ENCODE data around the gene MAPT.
"Not testable (repeated sequence)": the region's sequence is repeated elsewhere in the genome, so short reads cannot be mapped to it uniquely, and the experiment has no call there.

Gene MAPT

GRCh38 chr17:45931677-45932076 lies 37.3 kb downstream of the MAPT start:
- no peak for DNase-seq

GRCh38 chr17:45934044-45934979 lies 40.0 kb downstream of the MAPT start:
- DNase-seq: no peak

DNA sequence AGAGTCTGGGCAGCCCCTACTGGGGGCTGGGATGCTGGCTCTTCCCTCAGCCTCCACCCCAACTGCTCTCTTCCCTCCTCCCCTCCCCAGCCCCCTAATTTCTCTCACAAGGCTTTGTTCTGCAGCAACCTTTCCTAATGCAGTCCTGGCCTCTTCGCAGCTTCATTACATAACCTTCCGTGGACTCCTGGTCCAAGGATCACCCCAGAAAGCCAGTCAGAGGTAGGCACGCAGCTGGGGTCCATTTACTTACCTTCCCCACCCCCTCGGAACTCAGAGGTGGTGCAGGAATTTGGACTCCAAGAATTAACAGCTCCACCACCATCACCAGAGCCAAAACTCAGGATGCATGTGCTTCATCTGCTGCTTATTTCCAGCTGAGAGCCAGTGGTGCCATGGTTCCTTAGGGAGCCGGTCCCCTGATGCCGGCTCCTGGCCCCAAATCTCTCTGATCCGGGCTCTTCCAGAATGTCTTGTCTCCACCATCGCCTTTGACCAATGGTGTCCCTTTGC lies 40.9 kb downstream of the MAPT start:
- no peak for DNase-seq

- no peak for DNase-seq
Measured at GRCh38 chr17:45935710-45936509, 41.6 kb downstream of the MAPT start.

GRCh38 chr17:45936610-45937009 lies 42.3 kb downstream of the MAPT start:
- peak; percentile 85 for DNase-seq

DNA sequence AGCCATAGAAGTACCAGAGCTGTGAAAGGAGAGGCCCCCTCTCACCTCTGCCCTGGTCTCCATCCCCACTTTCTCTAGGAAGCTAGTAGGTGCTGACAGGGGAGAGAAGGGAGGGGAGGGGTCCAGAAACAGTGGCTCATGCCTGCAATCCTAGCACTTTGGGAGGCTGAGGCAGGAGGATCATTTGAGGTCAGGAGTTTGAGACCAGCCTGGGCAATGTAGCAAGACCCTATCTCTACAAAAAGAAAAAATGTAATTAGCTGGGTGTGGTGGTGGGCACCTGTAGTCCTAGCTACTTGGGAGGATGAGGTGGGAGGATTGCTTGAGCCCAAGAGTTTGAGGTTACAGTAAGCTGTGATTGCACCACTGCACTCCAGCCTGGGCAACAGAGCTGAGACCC lies 42.8 kb downstream of the MAPT start:
- DNase-seq: not testable (repeated sequence)

DNA sequence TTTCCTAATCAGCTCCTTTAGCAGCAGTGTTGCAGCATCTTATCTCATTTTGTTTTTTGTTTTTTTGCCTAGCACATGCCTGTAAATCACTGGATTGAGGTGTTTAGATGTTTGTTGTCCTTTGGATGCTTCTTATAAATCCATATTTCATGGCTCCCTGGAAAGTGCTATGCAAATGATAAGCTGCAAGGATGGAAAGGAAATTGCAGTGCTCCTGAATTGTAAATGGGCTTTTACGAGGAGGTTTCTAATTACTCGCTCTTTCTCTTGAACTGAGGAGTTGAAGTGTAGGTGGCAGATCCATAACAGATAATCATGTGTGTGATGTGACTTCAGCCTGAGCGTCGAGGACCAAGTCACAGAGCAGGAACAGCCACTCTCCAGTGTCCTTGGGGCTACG lies 45.0 kb downstream of the MAPT start:
- no peak for DNase-seq

- peak; percentile 38 for DNase-seq
Measured at GRCh38 chr17:45940293-45940692, 45.9 kb downstream of the MAPT start.

- DNase-seq: peak; percentile 72
Measured at GRCh38 chr17:45940826-45941225, 46.5 kb downstream of the MAPT start.

- DNase-seq: no peak
Measured at GRCh38 chr17:45941395-45941794, 47.0 kb downstream of the MAPT start.

GRCh38 chr17:45942284-45942683 lies 47.9 kb downstream of the MAPT start:
- DNase-seq: peak; percentile 90

DNA sequence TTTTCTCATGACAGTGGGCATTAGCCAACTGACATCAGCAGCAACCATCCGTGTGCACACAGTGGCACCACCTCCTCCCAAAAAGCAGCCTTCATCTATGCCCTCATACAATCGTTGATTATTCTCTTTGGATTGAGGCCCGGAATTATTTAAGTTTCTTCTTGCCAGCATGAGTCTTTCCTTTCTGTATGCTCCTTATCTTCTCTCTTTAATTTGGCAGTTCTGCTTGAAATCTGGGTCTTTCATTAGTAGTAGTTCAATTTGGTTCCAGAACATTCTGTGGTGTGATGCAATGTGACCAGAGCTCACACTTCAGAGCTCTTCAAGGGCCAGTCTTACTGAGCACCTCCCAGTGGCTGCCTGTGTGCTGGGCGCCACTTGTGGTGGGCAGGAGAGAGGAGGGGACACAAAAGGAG lies 52.5 kb downstream of the MAPT start:
- DNase-seq: no peak

DNA sequence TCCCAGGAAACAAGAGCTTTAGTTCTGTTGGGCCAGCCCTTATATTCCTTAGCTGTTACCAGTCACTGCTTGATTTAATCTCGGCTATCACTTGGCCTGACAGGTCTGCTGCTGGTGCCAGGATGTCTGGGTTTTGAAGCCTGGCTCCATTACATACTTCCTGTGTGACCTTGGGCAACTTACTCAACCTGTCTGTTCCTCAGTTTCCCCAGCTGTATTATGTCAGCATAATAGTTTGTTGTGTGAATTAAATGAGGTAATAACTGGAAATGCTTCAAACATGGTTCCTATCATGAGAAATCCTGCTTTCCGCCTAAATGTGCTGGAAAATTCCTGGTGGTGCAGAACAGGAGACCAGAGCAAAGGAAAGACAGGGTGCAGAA lies 54.1 kb downstream of the MAPT start:
- DNase-seq: no peak

DNA sequence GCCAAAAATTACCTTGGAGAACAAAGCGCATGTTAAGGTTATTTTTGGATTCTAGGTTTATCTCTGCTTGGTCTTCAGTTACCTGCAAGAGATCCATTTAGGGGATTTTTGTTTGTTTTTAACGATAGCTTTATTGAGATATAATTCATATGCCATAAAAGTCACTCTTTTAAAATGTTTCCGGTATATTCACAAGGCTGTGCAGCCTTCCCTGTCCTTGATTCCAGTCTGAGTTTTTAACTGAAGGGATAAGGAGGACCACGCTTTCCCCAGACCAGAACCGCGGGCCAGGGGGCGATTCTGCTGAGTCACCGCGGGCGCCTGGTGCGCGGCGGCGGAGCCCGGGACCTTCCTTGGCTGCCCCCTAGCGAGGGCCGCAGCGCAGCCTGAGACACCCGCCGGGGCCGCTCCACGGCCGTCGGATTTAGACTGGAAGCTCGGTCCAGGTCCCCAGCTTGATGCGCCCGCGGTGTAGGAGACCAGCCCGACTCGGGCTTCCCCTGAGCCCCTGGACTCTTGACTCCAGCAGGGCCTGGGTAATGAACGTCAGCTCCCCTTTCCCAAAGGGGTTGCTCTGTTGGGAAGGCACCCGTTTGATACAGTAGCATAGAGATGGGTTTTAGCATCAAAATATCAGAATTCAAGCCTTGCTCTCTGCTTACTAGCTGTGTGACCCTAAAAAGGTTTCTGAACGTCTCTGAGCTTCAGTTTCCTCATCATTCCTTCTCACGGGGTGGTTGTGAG lies 54.7 kb downstream of the MAPT start:
- DNase-seq: peak; percentile 44

GRCh38 chr17:45949755-45950320 lies 55.5 kb downstream of the MAPT start:
- no peak for DNase-seq

DNA sequence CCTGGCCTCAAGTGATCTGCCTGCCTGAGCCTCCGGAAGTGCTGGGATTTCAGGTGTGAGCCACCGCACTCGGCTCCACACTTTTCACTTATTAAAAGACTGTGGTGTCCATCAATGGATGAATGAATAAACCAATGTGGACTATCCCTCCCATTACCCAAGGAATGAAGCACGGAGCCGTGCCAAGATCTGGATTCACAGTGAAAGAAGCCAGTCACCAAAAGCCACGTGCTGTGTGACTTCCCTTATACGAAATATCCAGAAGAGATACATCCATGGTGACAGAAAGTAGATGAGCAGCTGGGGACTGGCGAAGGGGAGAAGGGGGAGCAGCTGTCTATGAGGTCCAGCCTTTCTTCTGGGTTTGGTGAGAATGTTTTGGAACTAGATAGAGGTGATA lies 56.5 kb downstream of the MAPT start:
- DNase-seq: no peak

DNA sequence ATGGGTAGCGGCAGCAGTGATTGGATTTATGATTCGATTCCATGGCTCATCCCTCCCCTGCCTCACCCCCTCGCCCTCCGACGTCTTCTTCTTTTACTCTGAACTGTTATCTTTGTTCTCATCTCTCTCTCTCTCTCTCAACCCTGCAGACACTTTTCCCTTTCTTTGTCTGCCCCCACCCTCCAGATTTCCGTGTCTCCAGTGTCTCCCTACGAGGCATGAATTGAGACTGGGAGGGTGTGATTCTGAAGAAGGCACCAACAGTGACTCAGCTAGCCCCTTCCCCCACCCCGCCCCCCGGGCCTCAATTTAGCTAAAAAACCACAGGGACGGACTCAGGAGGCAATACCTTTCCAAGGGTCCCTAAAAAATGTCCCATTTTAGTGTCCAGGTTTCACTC lies 57.0 kb downstream of the MAPT start:
- DNase-seq: no peak

DNA sequence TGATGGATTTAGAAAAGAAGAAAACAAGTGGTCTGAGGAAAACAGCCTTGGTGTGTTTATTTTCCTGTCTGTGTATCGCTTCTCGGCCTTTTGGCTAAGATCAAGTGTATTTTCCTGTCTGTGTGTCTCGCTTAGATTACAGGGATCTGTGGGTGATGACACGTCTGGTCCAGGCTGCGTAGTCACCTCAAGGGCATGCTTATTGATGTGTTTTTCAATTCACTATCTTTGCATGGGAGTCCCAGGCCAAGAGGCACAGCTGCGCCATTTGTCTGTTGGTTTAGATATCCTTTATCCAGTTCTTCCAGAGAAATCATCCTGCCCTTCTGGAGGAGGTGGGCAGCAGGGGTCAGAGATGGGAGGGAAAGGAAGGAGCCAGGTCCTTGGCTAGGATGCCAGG lies 57.6 kb downstream of the MAPT start:
- DNase-seq: no peak

DNA sequence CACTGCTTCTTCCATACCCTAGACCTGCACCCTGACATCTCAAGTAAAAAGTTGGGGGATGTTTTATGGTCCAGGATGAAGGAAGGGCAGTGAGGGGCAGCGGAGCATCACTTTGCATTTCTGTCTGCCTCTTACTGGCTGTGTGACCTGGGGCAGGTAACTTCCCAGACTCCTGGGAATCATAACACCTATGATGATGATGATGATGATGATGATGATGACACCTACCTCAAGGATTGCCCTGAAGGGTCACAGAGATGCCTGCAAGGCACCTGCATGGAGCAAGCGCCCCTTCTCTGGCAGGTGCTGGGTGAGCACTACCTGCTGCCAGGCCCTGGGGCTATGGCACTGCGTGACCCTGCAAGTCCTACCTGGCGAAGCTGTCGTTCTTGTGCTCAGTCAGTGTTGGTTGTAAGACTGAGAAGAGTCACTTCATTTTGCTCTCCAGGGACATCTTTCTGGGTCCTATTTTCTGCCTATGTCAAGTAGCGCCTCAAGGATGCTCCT lies 58.5 kb downstream of the MAPT start:
- no peak for DNase-seq

DNA sequence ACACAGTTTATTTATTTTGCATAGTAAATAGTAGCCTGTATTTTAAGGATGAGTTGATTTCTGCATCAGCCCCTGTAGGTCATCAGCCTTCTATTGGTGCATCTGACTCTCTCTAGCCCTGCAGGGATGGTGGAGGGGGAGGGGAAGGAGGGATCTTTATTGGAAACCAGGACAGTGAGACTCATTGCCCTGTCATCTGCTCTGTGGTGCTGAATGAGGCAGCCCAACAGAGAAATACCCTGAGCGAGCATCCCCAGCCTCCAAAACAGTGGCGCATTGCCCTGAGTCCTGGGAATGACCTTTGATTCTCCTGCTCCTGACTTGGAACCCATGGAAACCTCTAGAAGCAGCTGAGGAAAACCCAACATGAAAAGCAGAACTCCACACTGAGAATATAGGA lies 59.2 kb downstream of the MAPT start:
- DNase-seq: no peak

GRCh38 chr17:45954914-45955313 lies 60.6 kb downstream of the MAPT start:
- no peak for DNase-seq

- no peak for DNase-seq
Measured at GRCh38 chr17:45955326-45955725, 61.0 kb downstream of the MAPT start.

- no peak for DNase-seq
Measured at GRCh38 chr17:45956090-45956489, 61.7 kb downstream of the MAPT start.
